Heart left ventricle (tissue), 13 donors: ENCODE data around the gene ZBTB47.

Source experiments
- POLR2A ChIP-seq, 2 donors: fragments of 450-650 bp; IDR thresholded peaks; one replicate each; pipeline ENCODE4 v1.6.1; 2017; ENCODE audit warnings: antibody characterized with exemption in 2 of 2, mild to moderate bottlenecking in 2 of 2, moderate library complexity in 2 of 2
- TF ChIP-seq, protein P1 (sequence below), 12 donors: fragments of 200-600 bp; sonication (generic) in 4 of 12; IDR thresholded peaks; one replicate each; pipeline versions ENCODE4 v1.5.0 to v1.8.0; 2018 to 2022; ENCODE audit warnings: antibody characterized with exemption in 12 of 12, mild to moderate bottlenecking in 5 of 12
- donor health status: ischemic (EF 13 %, LVEDD 7.1; RV severe dilation, severe dysfunction).
- donor health status: DM: no; HTN: yes; CAD: no.
- donor health status: DM: no; HTN: no; CAD: no.
- donor health status: ischemic (EF 25% LVEDD 6.9; RV normal size, moderate dysfunction).
- donor health status: ischemic (EF 25% LVEDD 5.7; RV mildly dilated, moderate dysfunction).
- donor health status: ischemic (EF 35%, LVEDD 5.7; RV mildly dilated, moderate dysfunction).
- donor health status: nonischemic (EF 11% LVEDD 7.7; RV severe dilation, severe dysfunction).
- donor health status: DM: yes; HTN: yes; CAD: no.
- donor health status: PGD.
- donor health status: ischemic (EF 29% LVEDD 5.4; RV normal size, mild dysfunction).
- donor health status: nonischemic (EF 23%, LVEDD 6.1; RV moderate dilation, normal function).

DNA sequence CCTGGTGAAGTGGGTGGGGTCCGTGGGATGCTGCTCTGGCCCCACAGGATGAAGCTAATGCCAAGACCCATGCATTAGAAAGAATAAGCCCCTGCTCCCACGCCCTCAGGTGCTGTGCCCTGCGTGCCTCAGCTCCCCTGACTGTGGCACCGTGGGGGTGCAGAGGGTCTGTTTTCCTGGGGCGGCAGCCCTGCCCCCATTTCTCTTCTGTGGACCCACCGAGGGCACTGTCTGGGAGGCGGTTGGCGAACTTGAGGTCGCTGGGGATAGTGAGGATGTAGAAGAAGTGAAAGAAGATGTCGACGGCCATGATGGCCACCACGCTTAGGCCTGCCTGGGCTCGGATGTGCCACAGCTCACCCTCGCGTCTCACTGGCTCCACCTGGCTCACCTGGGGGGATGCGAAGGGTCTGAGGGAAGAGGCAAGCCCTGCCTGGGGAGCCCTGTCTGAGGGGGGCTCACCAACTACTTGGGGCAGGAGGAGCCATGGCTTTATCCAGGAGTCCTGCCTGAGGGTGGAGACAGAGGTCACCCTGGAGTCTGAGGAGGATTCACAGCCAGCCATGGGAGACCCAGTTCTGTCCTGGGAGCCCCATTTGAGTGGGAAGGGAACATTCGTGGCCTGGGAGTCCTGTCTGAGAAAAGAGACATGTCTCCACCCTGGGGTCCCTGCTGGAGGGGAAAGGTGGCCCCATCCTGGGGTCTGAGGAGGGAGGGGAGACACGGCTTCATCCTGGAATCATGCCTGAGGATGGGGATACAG is 44.0 kb downstream of the ZBTB47 start:
- TF ChIP-seq, protein P1, sequence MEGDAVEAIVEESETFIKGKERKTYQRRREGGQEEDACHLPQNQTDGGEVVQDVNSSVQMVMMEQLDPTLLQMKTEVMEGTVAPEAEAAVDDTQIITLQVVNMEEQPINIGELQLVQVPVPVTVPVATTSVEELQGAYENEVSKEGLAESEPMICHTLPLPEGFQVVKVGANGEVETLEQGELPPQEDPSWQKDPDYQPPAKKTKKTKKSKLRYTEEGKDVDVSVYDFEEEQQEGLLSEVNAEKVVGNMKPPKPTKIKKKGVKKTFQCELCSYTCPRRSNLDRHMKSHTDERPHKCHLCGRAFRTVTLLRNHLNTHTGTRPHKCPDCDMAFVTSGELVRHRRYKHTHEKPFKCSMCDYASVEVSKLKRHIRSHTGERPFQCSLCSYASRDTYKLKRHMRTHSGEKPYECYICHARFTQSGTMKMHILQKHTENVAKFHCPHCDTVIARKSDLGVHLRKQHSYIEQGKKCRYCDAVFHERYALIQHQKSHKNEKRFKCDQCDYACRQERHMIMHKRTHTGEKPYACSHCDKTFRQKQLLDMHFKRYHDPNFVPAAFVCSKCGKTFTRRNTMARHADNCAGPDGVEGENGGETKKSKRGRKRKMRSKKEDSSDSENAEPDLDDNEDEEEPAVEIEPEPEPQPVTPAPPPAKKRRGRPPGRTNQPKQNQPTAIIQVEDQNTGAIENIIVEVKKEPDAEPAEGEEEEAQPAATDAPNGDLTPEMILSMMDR (IDR thresholded peaks at IDR 0.05) = no peak
- no peak for TF ChIP-seq POLR2A (IDR thresholded peaks at IDR 0.05)
